ENCODE results near the gene NNMT.

GRCh38 chr11:114316980-114317786 lies 21.0 kb downstream of the NNMT start:
- TF ChIP-seq POLR2AphosphoS5 (IDR thresholded peaks at IDR 0.05) (no peak), CTCF (IDR thresholded peaks at IDR 0.05; ENCODE audit: poor library complexity, severe bottlenecking) (no peak), TAF1 (IDR thresholded peaks at IDR 0.05; ENCODE audit: low read depth) (no peak), REST (IDR thresholded peaks at IDR 0.05; ENCODE audit: borderline replicate concordance) (no peak), RAD21 (conservative IDR thresholded peaks at IDR 0.05) (no peak), EP300 (conservative IDR thresholded peaks at IDR 0.05; ENCODE audit: poor library complexity, severe bottlenecking) (no peak), MXI1 (conservative IDR thresholded peaks at IDR 0.05; ENCODE audit: poor library complexity, severe bottlenecking) (no peak), EZH2 (IDR thresholded peaks at IDR 0.05; ENCODE audit: borderline replicate concordance, insufficient read depth, low read length, poor library complexity, severe bottlenecking) (no peak)
